CD4-positive, alpha-beta T cell (primary cell): Measurements from ENCODE around the gene COL5A1. TPM values are rescaled to one million over a fixed set of nuclear protein-coding genes. Genes with fewer than 3 reads are reported as not detected.

Source experiments
- ATAC-seq: fragments of 200-7000 bp; cut with Tn5 transposase; one replicate; pipeline ENCODE4 v1.10.0; 2022; ENCODE audit warnings: mild to moderate bottlenecking; ENCODE audit not compliant: poor library complexity
- CTCF ChIA-PET: fragments of 350-600 bp; sonication (Branson Sonifier 250); formaldehyde crosslinking; loops from one replicate; lab custom pipeline; 2021; ENCODE audit warnings: antibody characterized with exemption, inconsistent platforms; lab: Charles Lee
- POLR2A ChIA-PET: fragments of 350-600 bp; sonication (Branson Sonifier 250); formaldehyde crosslinking; loops from one replicate; lab custom pipeline; 2021; ENCODE audit warnings: antibody characterized with exemption, inconsistent platforms; lab: Charles Lee
- DNase-seq, 14 experiments: peaks; one replicate each; pipeline ENCODE4 v3.0.0-alpha.2; 2013 to 2020; ENCODE audit warnings: mixed read lengths in 2 of 14
- H3K27ac ChIP-seq, 2 donors: one replicate each; pipeline versions ENCODE4 v1.5.1 to v1.7.0; 2013; ENCODE audit warnings: low read length in 2 of 2, low read depth in 1 of 2, mild to moderate bottlenecking in 1 of 2
- H3K27me3 ChIP-seq, 2 experiments: 1 replicate in 1 of 2; 2 replicates in 1 of 2; pipeline versions ENCODE4 v1.6.1 to v1.7.0; 2013; ENCODE audit warnings: low read length in 2 of 2, control low read depth in 1 of 2, mild to moderate bottlenecking in 1 of 2, moderate library complexity in 1 of 2; ENCODE audit not compliant: insufficient read depth in 2 of 2, control insufficient read depth in 1 of 2
- H3K36me3 ChIP-seq: one replicate; pipeline ENCODE4 v1.6.1; 2013; ENCODE audit warnings: low read length, control low read depth; ENCODE audit not compliant: insufficient read depth
- H3K4me1 ChIP-seq: one replicate; pipeline ENCODE4 v1.6.1; 2013; ENCODE audit warnings: low read length, control low read depth; ENCODE audit not compliant: insufficient read depth
- H3K4me3 ChIP-seq: one replicate; pipeline ENCODE4 v1.5.1; 2013; ENCODE audit warnings: mild to moderate bottlenecking, low read length, moderate library complexity
- H3K9me3 ChIP-seq, 2 experiments: 1 replicate in 1 of 2; 2 replicates in 1 of 2; pipeline versions ENCODE4 v1.6.1 to v1.7.0; 2013; ENCODE audit warnings: low read length in 2 of 2, mild to moderate bottlenecking in 2 of 2, control low read depth in 1 of 2, moderate library complexity in 1 of 2; ENCODE audit not compliant: control insufficient read depth in 1 of 2, insufficient read depth in 1 of 2
- H3K27ac Mint-ChIP-seq: one replicate; pipeline ENCODE4 v1.8.0; 2020; ENCODE audit warnings: mixed read lengths
- H3K27me3 Mint-ChIP-seq: one replicate; pipeline ENCODE4 v1.8.0; 2021; ENCODE audit warnings: mixed read lengths
- H3K36me3 Mint-ChIP-seq: one replicate; pipeline ENCODE4 v1.8.0; 2021; ENCODE audit warnings: low read depth, mixed read lengths
- H3K4me1 Mint-ChIP-seq: one replicate; pipeline ENCODE4 v1.8.0; 2021; ENCODE audit warnings: low read depth, mixed read lengths
- H3K4me3 Mint-ChIP-seq: one replicate; pipeline ENCODE4 v1.8.0; 2020; ENCODE audit warnings: mild to moderate bottlenecking, mixed read lengths
- H3K9me3 Mint-ChIP-seq: one replicate; pipeline ENCODE4 v1.8.0; 2020; ENCODE audit warnings: mixed read lengths
- intact Hi-C, 2 experiments: fragments of 100-400 bp; cut with DNase I in 1 of 2; cut with micrococcal nuclease in 1 of 2; formaldehyde crosslinking; loops; one replicate each; pipeline versions ENCODE4 v1.15.1 to v1.9.0; 2023 to 2025; cut with DNase I, micrococcal nuclease
- total RNA-seq, 174 experiments: library from RNA in 2 of 174; stranded (reverse) in 2 of 174; gene quantifications; one replicate each; pipeline ENCODE4 v1.2.3 and lab custom pipeline; 2021 to 2026
- TF ChIP-seq, protein P1 (sequence below): fragments of 200-600 bp; IDR thresholded peaks from one replicate; pipeline ENCODE4 v1.8.0; 2022; ENCODE audit warnings: antibody characterized with exemption, mild to moderate bottlenecking

The COL5A1 gene
- total RNA-seq, 2 experiments from 2014 or later, result 0.41 to 0.50 TPM

- H3K27ac Mint-ChIP-seq, result no peak overlapping the region
- Histone ChIP-seq H3K36me3 (no peaks in the 10 kb centered on the region), H3K9me3 (peaks cover 0 to 3% of the 10 kb centered on the region in 2 experiments), H3K27me3 (no peaks in the 10 kb centered on the region), H3K27ac (no peak overlapping the region), H3K4me1 (no peaks in the 10 kb centered on the region), H3K4me3 (no peak overlapping the region)
- H3K4me1 Mint-ChIP-seq, result no peaks in the 10 kb centered on the region
- ATAC-seq (no peak), DNase-seq (no peak)
- H3K27me3 Mint-ChIP-seq, result no peaks in the 10 kb centered on the region
- H3K4me3 Mint-ChIP-seq, result no peak overlapping the region
- H3K9me3 Mint-ChIP-seq, result no peaks in the 10 kb centered on the region
- CTCF ChIA-PET, result no interaction called here
- POLR2A ChIA-PET, result no interaction called here
- TF ChIP-seq, protein P1, sequence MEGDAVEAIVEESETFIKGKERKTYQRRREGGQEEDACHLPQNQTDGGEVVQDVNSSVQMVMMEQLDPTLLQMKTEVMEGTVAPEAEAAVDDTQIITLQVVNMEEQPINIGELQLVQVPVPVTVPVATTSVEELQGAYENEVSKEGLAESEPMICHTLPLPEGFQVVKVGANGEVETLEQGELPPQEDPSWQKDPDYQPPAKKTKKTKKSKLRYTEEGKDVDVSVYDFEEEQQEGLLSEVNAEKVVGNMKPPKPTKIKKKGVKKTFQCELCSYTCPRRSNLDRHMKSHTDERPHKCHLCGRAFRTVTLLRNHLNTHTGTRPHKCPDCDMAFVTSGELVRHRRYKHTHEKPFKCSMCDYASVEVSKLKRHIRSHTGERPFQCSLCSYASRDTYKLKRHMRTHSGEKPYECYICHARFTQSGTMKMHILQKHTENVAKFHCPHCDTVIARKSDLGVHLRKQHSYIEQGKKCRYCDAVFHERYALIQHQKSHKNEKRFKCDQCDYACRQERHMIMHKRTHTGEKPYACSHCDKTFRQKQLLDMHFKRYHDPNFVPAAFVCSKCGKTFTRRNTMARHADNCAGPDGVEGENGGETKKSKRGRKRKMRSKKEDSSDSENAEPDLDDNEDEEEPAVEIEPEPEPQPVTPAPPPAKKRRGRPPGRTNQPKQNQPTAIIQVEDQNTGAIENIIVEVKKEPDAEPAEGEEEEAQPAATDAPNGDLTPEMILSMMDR, result no peak
- H3K36me3 Mint-ChIP-seq, result no peaks in the 10 kb centered on the region
- intact Hi-C loops, result no loop called here
Measured at GRCh38 chr9:134781591-134782302, 140.1 kb downstream of the COL5A1 start.

GRCh38 chr9:134782921-134783698, 141.5 kb downstream of the COL5A1 start:
- intact Hi-C loops, result no loop called here
- Histone ChIP-seq H3K27me3 (no peaks in the 10 kb centered on the region), H3K27ac (no peak overlapping the region), H3K4me1 (no peaks in the 10 kb centered on the region), H3K9me3 (peaks cover 0 to 3% of the 10 kb centered on the region in 2 experiments), H3K36me3 (no peaks in the 10 kb centered on the region), H3K4me3 (no peak overlapping the region)
- no peaks in the 10 kb centered on the region for H3K27me3 Mint-ChIP-seq
- H3K36me3 Mint-ChIP-seq, result no peaks in the 10 kb centered on the region
- no peak overlapping the region for H3K4me3 Mint-ChIP-seq
- ATAC-seq (no peak), DNase-seq (no peak)
- no peak overlapping the region for H3K27ac Mint-ChIP-seq
- TF ChIP-seq, protein P1, result no peak
- CTCF ChIA-PET, result no interaction called here
- H3K4me1 Mint-ChIP-seq, result no peaks in the 10 kb centered on the region
- H3K9me3 Mint-ChIP-seq, result no peaks in the 10 kb centered on the region
- POLR2A ChIA-PET, result no interaction called here

GRCh38 chr9:134783699-134784039, 142.1 kb downstream of the COL5A1 start:
- Histone ChIP-seq H3K27me3 (no peaks in the 10 kb centered on the region), H3K36me3 (no peaks in the 10 kb centered on the region), H3K27ac (no peak overlapping the region), H3K4me3 (no peak overlapping the region), H3K4me1 (no peaks in the 10 kb centered on the region), H3K9me3 (peaks cover 0 to 3% of the 10 kb centered on the region in 2 experiments)
- intact Hi-C loops, result no loop called here
- no peak overlapping the region for H3K4me3 Mint-ChIP-seq
- no peaks in the 10 kb centered on the region for H3K4me1 Mint-ChIP-seq
- H3K27me3 Mint-ChIP-seq, result no peaks in the 10 kb centered on the region
- TF ChIP-seq, protein P1, result no peak
- no peaks in the 10 kb centered on the region for H3K36me3 Mint-ChIP-seq
- H3K9me3 Mint-ChIP-seq, result no peaks in the 10 kb centered on the region
- no peak overlapping the region for H3K27ac Mint-ChIP-seq
- DNase-seq (no peak), ATAC-seq (no peak)
- CTCF ChIA-PET, result no interaction called here
- POLR2A ChIA-PET, result no interaction called here
